ENCODE results near the gene ANTXRL.
"Not testable (repeated sequence)": the region's sequence is repeated elsewhere in the genome, so short reads cannot be mapped to it uniquely, and the experiment has no call there.

ANTXRL gene

GRCh38 chr10:46310851-46311250 is 24.1 kb downstream of the ANTXRL start:
- no peak for DNase-seq

- DNase-seq = no peak
Observed at GRCh38 chr10:46311501-46311951, 24.7 kb downstream of the ANTXRL start.

GRCh38 chr10:46311961-46312431 is 25.2 kb downstream of the ANTXRL start:
- DNase-seq = not testable (repeated sequence)

GRCh38 chr10:46312953-46313352 is 26.2 kb downstream of the ANTXRL start:
- no peak for DNase-seq

- DNase-seq = no peak
Observed at GRCh38 chr10:46314071-46314470, 27.3 kb downstream of the ANTXRL start.

- DNase-seq = not testable (repeated sequence)
Observed at GRCh38 chr10:46315071-46315860, 28.5 kb downstream of the ANTXRL start.

- no peak for DNase-seq
Observed at GRCh38 chr10:46317370-46317769, 30.6 kb downstream of the ANTXRL start.

GRCh38 chr10:46317889-46318288 is 31.1 kb downstream of the ANTXRL start:
- no peak for DNase-seq

GRCh38 chr10:46318799-46319198 is 32.0 kb downstream of the ANTXRL start:
- no peak for DNase-seq

- no peak for DNase-seq
Observed at GRCh38 chr10:46319389-46319788, 32.6 kb downstream of the ANTXRL start.

- no peak for DNase-seq
Observed at GRCh38 chr10:46321770-46322169, 35.0 kb downstream of the ANTXRL start.

- DNase-seq = no peak
Observed at GRCh38 chr10:46323176-46323575, 36.4 kb downstream of the ANTXRL start.

GRCh38 chr10:46325021-46325420 is 38.2 kb downstream of the ANTXRL start:
- no peak for DNase-seq

- DNase-seq = no peak
Observed at GRCh38 chr10:46326066-46326465, 39.3 kb downstream of the ANTXRL start.

GRCh38 chr10:46326971-46327370 is 40.2 kb downstream of the ANTXRL start:
- no peak for DNase-seq

GRCh38 chr10:46327685-46328084 is 40.9 kb downstream of the ANTXRL start:
- DNase-seq = no peak

GRCh38 chr10:46328853-46329689 is 42.3 kb downstream of the ANTXRL start:
- DNase-seq = no peak

GRCh38 chr10:46329690-46330016 is 42.9 kb downstream of the ANTXRL start:
- no peak for DNase-seq

- no peak for DNase-seq
Observed at GRCh38 chr10:46330894-46331293, 44.1 kb downstream of the ANTXRL start.

GRCh38 chr10:46365484-46365883 is 78.7 kb downstream of the ANTXRL start:
- DNase-seq = not testable (repeated sequence)

- not testable (repeated sequence) for DNase-seq
Observed at GRCh38 chr10:46367209-46367608, 80.4 kb downstream of the ANTXRL start.

GRCh38 chr10:46367666-46368240 is 81.0 kb downstream of the ANTXRL start:
- not testable (repeated sequence) for DNase-seq

GRCh38 chr10:46368956-46369355 is 82.2 kb downstream of the ANTXRL start:
- not testable (repeated sequence) for DNase-seq

GRCh38 chr10:46374410-46374809 is 87.6 kb downstream of the ANTXRL start:
- DNase-seq = not testable (repeated sequence)
